ENCODE data around the gene ZNF511.

DNA sequence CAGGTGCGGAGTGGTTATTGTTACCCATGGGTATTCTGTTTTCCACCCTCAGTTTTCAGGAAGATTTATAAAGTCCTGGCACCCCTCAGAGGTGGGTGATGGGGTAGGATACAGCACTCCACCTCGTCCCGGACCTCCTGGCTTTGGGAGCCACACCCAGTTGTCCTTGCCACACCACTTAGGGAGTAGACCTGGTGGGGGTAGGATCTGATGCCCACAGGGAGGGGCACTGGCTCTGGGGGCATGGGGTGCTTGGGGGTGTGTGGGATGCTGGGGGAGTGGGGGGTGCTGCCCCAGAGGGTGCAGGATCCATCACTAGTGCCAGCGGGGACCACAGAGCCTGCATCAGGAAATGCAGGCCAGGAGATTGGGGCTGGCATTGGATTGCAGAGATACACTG, 4.5 kb downstream of the ZNF511 start:
- TF ChIP-seq, protein P1, sequence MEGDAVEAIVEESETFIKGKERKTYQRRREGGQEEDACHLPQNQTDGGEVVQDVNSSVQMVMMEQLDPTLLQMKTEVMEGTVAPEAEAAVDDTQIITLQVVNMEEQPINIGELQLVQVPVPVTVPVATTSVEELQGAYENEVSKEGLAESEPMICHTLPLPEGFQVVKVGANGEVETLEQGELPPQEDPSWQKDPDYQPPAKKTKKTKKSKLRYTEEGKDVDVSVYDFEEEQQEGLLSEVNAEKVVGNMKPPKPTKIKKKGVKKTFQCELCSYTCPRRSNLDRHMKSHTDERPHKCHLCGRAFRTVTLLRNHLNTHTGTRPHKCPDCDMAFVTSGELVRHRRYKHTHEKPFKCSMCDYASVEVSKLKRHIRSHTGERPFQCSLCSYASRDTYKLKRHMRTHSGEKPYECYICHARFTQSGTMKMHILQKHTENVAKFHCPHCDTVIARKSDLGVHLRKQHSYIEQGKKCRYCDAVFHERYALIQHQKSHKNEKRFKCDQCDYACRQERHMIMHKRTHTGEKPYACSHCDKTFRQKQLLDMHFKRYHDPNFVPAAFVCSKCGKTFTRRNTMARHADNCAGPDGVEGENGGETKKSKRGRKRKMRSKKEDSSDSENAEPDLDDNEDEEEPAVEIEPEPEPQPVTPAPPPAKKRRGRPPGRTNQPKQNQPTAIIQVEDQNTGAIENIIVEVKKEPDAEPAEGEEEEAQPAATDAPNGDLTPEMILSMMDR (conservative IDR thresholded peaks at IDR 0.05) = no peak
- no peak for TF ChIP-seq ZFX (IDR thresholded peaks at IDR 0.05)
